Panc1 (cell line): ENCODE results near the gene PIGL. TPM values are rescaled to one million over a fixed set of nuclear protein-coding genes. Genes with fewer than 3 reads are reported as not detected.

Source experiments
- ATAC-seq: fragments of 200-7000 bp; cut with Tn5 transposase; 2 replicates; pipeline ENCODE4 v1.9.1; 2020; ENCODE audit warnings: mild to moderate bottlenecking, moderate library complexity
- BruUV-seq: library from RNA; stranded (reverse); fragments of 400-500 nt; replicated peaks from 2 replicates; lab custom pipeline; 2021; lab: Mats Ljungman, UMichigan
- CTCF ChIA-PET: fragments of 300-600 bp; sonication (Branson Sonifier 250); formaldehyde crosslinking; loops from one replicate; lab custom pipeline; 2022; ENCODE audit warnings: antibody characterized with exemption; lab: Charles Lee
- POLR2A ChIA-PET: fragments of 300-600 bp; sonication (Branson Sonifier 250); formaldehyde crosslinking; loops from one replicate; lab custom pipeline; 2022; ENCODE audit warnings: antibody characterized with exemption; lab: Charles Lee
- DNase-seq: peaks from one replicate; pipeline ENCODE4 v3.0.0-alpha.2; 2010; ENCODE audit warnings: low read depth, low spot score
- H3K27ac ChIP-seq: 2 replicates; pipeline ENCODE4 v1.5.1; 2011; ENCODE audit warnings: mild to moderate bottlenecking, low read length, inconsistent platforms
- H3K27me3 ChIP-seq: fragments of 200-500 bp; sonication (Bioruptor generic); 2 replicates; pipeline ENCODE4 v1.6.0; 2014; ENCODE audit warnings: low read length, inconsistent platforms; ENCODE audit not compliant: control insufficient read depth, insufficient read depth
- H3K36me3 ChIP-seq: fragments of 200-500 bp; sonication (Bioruptor generic); 2 replicates; pipeline ENCODE4 v1.5.1; 2014; ENCODE audit warnings: inconsistent platforms, mild to moderate bottlenecking, low read length, moderate library complexity; ENCODE audit not compliant: control insufficient read depth, insufficient read depth
- H3K4me1 ChIP-seq: 2 replicates; pipeline ENCODE4 v1.5.1; 2011; ENCODE audit warnings: inconsistent platforms, mild to moderate bottlenecking, low read length, moderate library complexity; ENCODE audit not compliant: control insufficient read depth, insufficient read depth
- H3K4me3 ChIP-seq, 2 experiments: 2 replicates each; pipeline ENCODE4 v1.5.1; 2011 to 2012; ENCODE audit warnings: low read depth in 2 of 2, low read length in 2 of 2, mild to moderate bottlenecking in 2 of 2, inconsistent platforms in 1 of 2, moderate library complexity in 1 of 2
- H3K9me3 ChIP-seq: fragments of 200-500 bp; sonication (Bioruptor generic); 2 replicates; pipeline ENCODE4 v1.5.1; 2014; ENCODE audit warnings: low read depth, mild to moderate bottlenecking, inconsistent platforms, low read length, moderate library complexity; ENCODE audit not compliant: control insufficient read depth, insufficient read depth
- POLR2AphosphoS5 ChIP-seq: IDR thresholded peaks from 2 replicates; pipeline ENCODE4 v1.6.1; 2012; ENCODE audit warnings: mild to moderate bottlenecking, low read depth, low read length, moderate library complexity
- SIN3A ChIP-seq: IDR thresholded peaks from 2 replicates; pipeline ENCODE4 v1.6.1; 2012; ENCODE audit warnings: low read depth, mild to moderate bottlenecking, low read length, moderate library complexity, borderline replicate concordance; ENCODE audit not compliant: insufficient read depth
- TCF7L2 ChIP-seq: IDR thresholded peaks from 2 replicates; pipeline ENCODE4 v1.6.1; 2011; ENCODE audit warnings: mild to moderate bottlenecking, low read depth, low read length, inconsistent platforms
- in situ Hi-C: cut with HindIII; loops from 2 replicates; pipeline ENCODE4 v1.10.0; 2016; ENCODE audit warnings: low sequenced_read_pairs, low pct_unique_long_range_greater_than_20kb
- intact Hi-C: fragments of 100-400 bp; cut with micrococcal nuclease; formaldehyde crosslinking; loops from one replicate; pipeline ENCODE4 v1.10.0; 2022; ENCODE audit not compliant: unreplicated experiment
- total RNA-seq: library from RNA; stranded (reverse); gene quantifications from one replicate; pipeline ENCODE4 v1.2.1, GENCODE V29; 2021; ENCODE audit not compliant: unreplicated experiment
- TF ChIP-seq, protein P1 (sequence below), 2 experiments: IDR thresholded peaks; 2 replicates each; pipeline ENCODE4 v1.6.1; 2011 to 2012; ENCODE audit warnings: low read depth in 2 of 2, control low read depth in 1 of 2, low read length in 1 of 2, mild to moderate bottlenecking in 1 of 2, moderate library complexity in 1 of 2; ENCODE audit not compliant: insufficient read depth in 1 of 2
- TF ChIP-seq, protein P2 (sequence below): fragments of 450-650 bp; IDR thresholded peaks from 2 replicates; pipeline ENCODE4 v1.5.1; 2017; ENCODE audit warnings: mild to moderate bottlenecking

PIGL gene
- total RNA-seq, 1 experiment from 2014 or later, result 14.8 TPM

DNA sequence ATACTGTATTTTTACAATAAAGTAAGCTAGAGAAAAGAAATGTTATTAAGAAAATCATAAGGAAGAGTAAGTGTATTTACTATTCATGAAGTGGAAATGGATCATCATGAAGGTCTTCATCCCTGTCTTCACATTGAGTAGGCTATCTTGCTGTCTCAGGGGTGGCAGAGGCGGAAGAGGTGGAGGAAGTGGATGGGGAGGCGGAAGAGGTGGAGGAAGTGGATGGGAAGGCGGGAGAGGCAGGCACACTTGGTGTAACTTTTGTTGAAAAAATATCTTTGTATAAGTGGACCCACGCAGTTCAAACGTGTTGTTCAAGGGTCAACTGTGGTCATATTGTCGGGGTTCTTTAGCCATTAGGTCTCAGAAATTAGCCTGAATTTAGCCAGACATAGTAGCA lies 50.2 kb downstream of the PIGL start:
- in situ Hi-C loops, result no loop called here
- ChIA-PET CTCF (no interaction called here), POLR2A (no interaction called here)
- TF ChIP-seq POLR2AphosphoS5, result no peak
- TF ChIP-seq, protein P1, sequence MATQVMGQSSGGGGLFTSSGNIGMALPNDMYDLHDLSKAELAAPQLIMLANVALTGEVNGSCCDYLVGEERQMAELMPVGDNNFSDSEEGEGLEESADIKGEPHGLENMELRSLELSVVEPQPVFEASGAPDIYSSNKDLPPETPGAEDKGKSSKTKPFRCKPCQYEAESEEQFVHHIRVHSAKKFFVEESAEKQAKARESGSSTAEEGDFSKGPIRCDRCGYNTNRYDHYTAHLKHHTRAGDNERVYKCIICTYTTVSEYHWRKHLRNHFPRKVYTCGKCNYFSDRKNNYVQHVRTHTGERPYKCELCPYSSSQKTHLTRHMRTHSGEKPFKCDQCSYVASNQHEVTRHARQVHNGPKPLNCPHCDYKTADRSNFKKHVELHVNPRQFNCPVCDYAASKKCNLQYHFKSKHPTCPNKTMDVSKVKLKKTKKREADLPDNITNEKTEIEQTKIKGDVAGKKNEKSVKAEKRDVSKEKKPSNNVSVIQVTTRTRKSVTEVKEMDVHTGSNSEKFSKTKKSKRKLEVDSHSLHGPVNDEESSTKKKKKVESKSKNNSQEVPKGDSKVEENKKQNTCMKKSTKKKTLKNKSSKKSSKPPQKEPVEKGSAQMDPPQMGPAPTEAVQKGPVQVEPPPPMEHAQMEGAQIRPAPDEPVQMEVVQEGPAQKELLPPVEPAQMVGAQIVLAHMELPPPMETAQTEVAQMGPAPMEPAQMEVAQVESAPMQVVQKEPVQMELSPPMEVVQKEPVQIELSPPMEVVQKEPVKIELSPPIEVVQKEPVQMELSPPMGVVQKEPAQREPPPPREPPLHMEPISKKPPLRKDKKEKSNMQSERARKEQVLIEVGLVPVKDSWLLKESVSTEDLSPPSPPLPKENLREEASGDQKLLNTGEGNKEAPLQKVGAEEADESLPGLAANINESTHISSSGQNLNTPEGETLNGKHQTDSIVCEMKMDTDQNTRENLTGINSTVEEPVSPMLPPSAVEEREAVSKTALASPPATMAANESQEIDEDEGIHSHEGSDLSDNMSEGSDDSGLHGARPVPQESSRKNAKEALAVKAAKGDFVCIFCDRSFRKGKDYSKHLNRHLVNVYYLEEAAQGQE (IDR thresholded peaks at IDR 0.05; ENCODE audit: insufficient read depth in 1 of 2, low read depth in 2 of 2, low read length in 1 of 2), result no peak
- TF ChIP-seq, protein P2, sequence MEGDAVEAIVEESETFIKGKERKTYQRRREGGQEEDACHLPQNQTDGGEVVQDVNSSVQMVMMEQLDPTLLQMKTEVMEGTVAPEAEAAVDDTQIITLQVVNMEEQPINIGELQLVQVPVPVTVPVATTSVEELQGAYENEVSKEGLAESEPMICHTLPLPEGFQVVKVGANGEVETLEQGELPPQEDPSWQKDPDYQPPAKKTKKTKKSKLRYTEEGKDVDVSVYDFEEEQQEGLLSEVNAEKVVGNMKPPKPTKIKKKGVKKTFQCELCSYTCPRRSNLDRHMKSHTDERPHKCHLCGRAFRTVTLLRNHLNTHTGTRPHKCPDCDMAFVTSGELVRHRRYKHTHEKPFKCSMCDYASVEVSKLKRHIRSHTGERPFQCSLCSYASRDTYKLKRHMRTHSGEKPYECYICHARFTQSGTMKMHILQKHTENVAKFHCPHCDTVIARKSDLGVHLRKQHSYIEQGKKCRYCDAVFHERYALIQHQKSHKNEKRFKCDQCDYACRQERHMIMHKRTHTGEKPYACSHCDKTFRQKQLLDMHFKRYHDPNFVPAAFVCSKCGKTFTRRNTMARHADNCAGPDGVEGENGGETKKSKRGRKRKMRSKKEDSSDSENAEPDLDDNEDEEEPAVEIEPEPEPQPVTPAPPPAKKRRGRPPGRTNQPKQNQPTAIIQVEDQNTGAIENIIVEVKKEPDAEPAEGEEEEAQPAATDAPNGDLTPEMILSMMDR, result no peak
- no peak for TF ChIP-seq SIN3A
- no peak for TF ChIP-seq TCF7L2
- Histone ChIP-seq H3K36me3 (no peaks in the 10 kb centered on the region), H3K4me3 (no peak overlapping the region), H3K27ac (no peak overlapping the region), H3K4me1 (no peaks in the 10 kb centered on the region), H3K9me3 (no peaks in the 10 kb centered on the region), H3K27me3 (no peaks in the 10 kb centered on the region)
- intact Hi-C loops, result no loop called here
- ATAC-seq, result no peak
- no peak for DNase-seq
- BruUV-seq, result no TSS peak

- H3K36me3 ChIP-seq, result no peaks in the 10 kb centered on the region
- BruUV-seq, result no TSS peak
- CTCF ChIA-PET, result no interaction called here
- in situ Hi-C loops, result no loop called here
- H3K4me3 ChIP-seq, result no peak overlapping the region
- no peak for DNase-seq
- H3K4me1 ChIP-seq, result peaks cover 6% of the 10 kb centered on the region; the same call in 1 of the 2 replicates
- no peak for TF ChIP-seq SIN3A
- TF ChIP-seq, protein P1 (IDR thresholded peaks at IDR 0.05; ENCODE audit: insufficient read depth in 1 of 2, low read depth in 2 of 2, low read length in 1 of 2), result no peak
- TF ChIP-seq, protein P2, result no peak
- no peak for TF ChIP-seq TCF7L2
- TF ChIP-seq POLR2AphosphoS5, result no peak
- intact Hi-C loops, result no loop called here
- H3K9me3 ChIP-seq, result no peaks in the 10 kb centered on the region; the same call in 1 of the 2 replicates
- no peaks in the 10 kb centered on the region for H3K27me3 ChIP-seq
- POLR2A ChIA-PET, result no interaction called here
- no peak overlapping the region for H3K27ac ChIP-seq
- no peak for ATAC-seq
These were observed 52.6 kb downstream of the PIGL start for GRCh38 chr17:16269658-16270057.
